DMS 273 (cell line): ENCODE results near the gene PRR20G.
A peak's percentile ranks its signal among the peaks of the same experiment; 100 is the strongest.

Experiments
- DNase-seq: peaks from one replicate; lab custom pipeline; 2025; ENCODE audit not compliant: unreplicated experiment; lab: John Stamatoyannopoulos, UW

Gene PRR20G

DNA sequence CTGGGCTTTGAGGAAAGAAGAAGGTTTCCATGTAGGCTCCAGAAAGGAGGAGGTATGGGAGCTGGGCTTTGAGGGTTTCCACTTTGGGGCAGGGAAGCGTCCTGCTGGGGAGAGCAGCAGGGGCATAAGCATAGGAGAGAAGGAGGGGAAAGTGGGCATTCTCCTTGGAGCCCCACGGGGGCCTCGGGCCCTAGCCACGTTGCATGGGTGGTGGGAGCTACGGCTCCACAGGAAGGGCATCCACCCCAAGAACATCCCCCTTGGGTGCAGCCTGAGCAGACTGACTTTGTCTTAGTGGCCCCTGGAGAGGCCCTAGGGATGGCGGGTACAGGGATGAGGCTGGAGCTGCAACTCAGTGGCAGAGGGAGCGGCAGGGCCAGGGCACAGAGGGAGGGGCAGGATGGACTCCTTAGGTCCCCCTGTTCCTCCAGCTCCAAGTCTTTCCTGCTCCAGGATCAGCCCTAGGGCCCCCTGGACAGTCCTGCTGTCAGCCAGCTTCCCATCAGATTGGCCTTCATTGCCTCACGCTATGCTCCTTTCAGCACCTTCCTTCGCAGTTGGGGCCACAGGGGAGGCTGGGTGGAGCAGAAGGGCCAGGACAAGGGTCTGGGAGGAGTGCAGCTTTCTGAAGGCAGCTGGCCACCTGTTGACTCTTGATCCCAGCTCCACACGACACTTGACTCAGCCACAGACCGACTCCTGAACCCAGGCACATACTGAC, 22.9 kb downstream of the PRR20G start:
- DNase-seq: no peak

DNA sequence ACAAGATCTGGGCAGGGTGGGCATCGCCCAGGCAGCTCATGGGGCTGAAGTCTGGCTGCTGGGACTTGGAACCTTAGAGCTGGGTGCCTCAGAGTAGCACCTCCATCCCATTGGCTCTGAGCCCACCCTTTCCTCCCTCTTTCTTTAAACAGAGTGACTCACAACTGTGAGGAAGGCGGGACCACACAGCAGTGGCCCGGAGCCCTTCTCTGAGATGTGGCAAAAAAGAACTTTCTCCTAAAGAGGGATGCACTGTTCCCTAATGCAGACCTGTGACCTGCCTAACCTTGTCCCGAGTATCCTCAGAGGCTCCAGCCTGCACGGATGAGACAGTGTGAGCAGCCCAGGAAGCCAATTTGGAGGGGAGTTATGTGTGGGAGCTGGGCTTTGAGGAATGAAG, 23.6 kb downstream of the PRR20G start:
- no peak for DNase-seq

DNA sequence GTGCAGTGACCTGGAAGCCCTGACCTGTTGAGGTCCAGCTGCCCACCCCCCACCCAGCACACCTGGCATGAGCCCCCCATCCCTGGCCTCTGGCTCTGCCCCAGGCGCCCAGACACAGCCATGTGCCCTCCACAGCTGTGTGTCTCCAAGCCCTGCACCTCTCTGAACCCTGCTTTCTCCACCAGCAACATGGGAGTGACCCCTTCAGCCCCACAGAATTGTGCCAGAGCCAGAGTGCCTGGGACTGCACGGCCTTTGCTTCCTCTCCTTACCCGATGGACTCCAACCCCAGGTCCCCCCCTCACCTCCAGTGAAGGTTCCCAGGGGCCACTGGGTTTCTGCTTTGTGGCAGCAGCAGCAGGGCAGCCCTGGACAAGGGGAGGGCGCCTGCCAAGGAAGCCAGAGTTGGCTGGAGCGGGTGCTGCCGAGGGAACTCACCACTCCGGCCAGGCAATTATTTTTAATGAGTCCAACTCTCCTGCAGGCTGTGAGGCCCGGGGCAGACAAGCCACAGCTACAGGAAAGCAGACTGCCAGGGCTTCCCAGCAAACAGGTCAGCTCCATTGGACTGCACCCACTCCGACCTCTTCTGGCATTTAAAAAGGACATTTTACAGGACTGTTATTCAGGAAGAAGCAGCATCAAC, 24.1 kb downstream of the PRR20G start:
- DNase-seq: no peak

DNA sequence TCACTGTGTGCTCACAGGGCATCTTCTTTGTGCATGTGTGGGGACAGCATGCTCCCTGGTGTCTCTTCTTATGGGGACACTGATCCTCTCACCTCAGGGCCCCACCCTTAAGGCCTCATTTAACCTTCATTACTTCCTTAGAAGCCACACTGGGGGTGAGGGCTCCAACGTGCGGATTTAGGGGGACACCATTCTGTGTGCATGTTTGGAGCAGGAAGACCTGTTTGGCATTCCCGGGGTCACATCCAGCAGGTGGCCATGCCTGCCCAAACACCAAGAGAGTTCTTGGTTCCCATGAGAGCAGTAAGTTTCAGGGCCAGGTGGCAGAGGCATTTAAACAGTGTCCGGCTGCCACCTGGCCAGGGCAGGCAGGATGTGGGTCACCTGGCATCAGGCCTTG, 24.8 kb downstream of the PRR20G start:
- no peak for DNase-seq

DNA sequence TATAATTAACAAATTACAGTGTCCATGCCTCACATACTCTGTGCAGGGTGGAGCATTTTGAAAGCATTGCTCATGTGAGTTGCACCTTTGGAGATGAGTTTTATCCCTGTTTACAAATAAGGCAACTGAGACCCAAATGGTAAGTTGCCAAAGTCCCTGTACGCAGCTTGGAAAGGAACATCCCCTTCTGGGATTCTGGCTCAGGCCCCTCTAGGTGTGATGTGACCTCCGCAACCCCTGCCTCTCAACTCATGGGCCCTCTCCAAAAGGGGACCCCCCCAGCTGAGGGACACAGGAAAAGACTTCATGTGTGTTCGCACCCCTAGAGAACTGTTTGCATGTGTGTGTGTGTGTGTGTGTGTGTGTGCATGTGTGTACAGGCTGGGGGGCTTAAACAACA, 25.3 kb downstream of the PRR20G start:
- DNase-seq: no peak

DNA sequence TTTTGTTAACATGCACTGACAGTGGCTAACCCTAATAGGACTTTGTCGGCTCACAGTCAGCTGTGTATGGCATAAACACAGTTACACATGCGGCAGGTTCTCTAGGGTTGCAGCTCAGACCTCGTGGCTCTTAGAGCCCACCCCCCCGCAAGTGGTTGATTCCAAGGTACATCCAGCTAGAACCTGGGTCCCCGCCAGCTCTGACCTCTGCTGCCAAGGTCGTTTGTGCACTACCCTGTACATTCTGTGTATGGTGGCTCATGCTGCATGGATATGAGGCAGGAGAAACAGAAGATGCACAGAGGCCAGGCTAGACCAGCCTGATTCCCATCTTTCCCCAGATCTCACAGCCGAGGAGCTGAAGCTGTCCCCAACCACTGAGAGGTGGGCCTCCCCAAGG, 25.9 kb downstream of the PRR20G start:
- DNase-seq: no peak

DNA sequence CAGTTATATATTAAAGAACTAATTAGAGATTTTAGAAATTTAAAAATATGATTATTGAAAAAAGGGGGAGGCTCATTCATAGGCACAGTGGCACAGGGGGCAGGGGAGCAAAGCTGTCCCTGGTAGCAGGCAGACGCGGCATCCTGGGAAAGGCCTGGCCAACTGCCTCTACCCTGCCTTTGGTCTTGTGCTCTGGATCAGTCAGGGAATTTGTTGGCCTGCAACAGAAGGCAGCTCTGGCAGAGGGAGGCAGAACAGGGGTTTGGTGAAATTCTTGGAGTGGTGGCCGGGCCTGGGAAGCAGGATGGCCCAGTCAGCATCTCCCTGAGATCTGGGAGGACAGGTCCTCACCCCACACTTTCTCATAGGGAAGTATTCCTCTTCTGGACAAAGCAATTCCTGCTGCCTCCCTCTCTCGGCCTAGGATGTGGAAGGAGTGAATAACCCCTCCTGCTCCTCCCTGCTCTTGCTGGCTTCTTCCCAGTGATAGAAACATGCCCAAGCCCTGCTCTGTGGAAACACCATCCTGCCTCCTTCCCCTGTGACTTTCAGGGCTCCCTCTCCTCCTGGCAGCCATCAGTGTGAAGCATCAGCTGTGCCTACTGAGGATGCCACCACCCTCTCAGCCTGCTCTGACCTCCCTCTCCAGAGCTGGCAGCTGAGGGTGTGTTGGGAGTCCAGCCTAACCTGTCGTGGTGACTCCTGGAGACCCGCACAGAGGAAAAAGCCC, 26.9 kb downstream of the PRR20G start:
- DNase-seq: no peak

DNA sequence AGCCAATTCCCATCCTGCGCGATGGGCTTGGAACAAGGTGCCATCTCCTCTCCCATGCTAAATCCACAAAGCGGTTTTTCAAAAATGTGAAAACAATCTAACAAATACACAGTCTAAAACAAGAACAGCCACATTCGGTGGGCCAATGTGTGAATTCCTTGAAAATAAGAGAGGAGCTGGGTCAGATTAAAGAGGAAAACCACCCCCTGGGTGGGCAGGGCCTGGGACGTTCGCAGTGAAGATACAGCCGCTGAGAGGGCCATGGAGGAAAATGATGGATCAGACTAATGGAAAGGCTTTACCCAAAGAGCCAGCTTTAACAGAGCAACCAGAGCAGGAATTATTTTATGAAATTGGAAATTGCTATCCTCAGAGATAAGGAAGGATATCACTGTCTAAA, 27.4 kb downstream of the PRR20G start:
- no peak for DNase-seq

DNA sequence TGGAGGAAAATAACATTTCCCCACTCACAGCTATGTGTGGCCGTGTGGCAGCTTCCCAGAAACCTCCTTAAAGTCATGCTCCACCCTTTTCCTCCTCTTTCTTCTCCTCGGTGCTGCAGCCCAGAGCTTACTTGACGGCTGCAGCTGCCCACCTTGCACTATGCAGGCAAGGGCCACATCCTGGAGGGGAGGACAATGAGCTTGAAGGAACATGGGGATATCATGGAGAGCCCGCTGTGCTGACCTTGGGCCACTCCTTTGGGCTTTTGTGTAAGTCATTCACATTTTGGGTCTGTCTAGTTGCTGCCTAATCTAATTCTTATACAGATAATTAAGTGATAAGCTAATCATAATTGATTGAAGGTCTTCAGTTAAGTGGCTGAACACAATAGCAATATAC, 28.0 kb downstream of the PRR20G start:
- no peak for DNase-seq

DNA sequence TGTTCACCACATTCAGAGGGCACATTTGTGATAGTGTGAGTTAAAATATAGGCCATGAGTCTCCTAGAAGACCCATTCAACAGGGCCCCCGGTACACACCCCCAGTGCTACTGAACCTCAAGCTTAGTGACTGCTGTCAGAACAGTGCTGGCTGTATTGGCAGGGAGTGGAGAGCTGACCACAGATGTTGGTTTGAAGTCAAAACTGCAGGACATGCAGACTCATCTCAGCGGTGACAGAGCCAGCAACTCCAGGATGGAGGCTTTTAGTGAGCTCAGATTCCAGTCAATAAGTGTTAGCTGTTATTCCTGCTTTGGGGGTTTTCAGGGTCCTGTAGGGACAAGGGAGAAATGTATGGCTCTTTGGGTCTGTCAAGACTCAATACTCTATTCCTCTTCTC, 29.1 kb downstream of the PRR20G start:
- no peak for DNase-seq

DNA sequence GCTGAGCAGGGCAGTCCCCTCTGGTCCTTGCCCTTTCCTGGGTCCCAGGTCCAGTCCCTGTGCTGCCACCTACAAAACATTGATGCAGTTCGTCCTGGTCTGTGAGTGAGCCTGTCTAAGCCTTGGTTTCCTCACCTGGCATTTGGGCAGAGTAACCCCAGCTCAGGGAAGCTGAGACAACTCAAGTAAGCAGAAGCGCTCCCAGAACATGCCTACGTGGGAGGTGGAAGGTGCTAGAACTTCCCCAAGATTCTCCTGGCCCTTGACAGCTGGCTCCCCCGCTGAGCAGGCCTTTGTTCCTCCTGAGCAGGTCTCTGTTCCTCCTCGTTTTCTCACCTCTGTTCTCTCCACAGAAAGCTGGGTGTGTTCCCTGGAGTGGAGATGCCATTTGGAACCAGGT, 30.5 kb downstream of the PRR20G start:
- no peak for DNase-seq

DNA sequence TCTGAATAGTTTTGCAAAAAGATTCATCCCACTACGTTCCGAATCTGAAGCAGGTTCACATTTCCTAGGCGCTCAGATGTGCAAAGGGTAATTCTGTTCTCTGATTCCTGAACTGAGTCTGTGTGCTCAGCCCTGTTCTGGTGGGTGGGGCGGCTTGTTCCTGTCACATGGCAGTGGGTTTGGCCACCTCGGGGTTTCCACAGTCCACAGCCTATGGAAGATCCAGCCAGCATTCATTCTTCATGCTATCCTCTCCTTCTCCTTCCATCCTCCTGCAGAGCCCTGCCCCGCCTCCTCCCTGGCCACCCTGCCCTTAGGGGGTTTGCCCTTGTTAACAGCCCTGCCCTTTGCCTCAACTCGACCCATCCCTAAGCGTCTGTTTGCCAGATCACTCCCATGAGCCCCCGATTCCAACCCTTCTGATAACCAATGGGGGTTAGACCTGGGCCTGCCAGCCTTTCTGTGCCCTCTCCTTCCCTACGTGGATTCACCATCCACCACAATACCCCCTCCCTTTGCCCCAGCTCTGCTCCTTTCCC, 31.0 kb downstream of the PRR20G start:
- no peak for DNase-seq

DNA sequence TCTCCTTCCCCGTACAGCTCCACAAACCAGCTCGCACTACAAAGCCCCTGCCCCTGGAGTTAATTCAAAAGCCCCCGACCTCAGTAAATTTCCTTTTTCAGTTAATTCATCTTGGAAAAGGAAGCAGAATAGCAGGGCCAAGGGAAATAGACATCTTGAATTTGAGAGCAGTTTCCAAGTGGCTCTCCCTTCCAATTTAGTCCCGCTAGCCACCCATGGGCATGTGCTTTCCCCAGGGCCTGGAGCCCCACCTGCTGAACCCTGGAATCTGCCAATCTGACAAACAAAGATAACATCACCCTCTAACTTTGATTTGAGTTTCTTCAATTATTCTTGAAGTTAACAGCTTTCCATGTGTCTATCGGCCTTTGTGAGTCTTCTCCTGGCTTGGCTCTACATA, 31.7 kb downstream of the PRR20G start:
- no peak for DNase-seq

DNA sequence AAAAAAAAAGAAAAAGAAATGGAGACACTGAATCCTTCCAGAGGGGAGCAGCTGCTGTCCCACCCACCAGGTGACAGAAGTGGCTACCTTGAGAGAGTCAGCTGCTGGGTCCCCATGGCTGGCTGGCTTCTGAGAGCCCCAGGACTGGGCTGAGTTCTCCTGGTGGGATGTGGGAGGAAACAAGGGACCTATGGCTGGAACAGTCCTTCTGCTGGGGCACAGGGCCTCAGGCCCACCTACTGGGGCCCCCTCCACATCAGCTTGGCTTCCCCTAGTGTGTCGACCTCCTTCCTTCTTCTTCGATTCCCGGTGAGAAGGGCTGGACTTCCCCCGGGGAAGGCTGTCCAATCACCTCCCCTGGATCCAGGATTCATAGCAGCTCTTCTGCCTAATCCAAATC, 32.3 kb downstream of the PRR20G start:
- DNase-seq: no peak

DNA sequence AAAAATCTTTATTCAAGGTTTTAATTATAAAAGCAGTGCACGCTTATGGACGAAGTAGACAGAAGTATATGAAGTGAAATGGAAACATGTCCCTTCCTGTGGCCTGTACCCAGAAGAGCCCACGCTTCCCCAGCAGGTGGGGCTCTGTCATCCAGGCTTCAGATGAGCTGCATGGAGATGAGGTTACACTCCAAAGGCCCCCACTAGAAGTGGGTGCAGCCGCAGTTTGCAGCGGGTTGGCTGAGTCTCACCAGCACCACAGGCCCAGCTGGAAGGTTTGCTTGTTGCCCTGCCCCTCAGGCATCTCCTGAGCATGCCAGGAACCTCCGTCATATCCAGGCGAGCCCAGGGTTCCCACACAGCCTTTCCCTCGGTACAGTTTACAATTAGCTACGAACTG, 33.1 kb downstream of the PRR20G start:
- DNase-seq: peak; percentile 68

DNA sequence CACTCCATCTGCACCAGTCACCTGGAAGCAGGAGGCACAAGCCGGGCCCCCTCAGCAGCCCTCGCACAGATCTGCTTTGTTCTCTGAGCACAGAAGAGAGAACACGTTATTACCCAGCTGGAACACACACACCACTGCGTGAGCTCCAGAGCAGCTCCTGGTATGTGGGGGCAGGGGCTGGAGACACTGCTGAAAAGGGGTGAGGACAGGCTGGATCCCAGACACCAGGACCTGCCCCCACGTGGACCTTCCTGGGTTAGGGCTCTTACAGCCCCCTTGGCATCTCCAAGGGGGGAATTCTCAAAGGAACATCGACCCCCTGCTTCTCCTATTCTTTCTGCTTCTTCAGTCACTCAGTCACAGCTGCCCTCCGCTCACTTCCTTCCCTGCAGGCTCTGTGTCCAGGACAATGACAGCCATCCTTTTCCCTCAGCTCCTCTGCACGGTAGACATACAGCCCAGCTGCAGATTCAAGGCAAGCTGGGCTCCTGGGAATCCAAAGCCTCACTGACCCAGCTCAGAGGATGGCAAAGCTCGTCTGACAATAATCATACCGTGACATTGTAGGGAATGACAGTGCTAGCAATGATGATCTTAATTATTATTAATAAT, 33.7 kb downstream of the PRR20G start:
- DNase-seq: no peak

DNA sequence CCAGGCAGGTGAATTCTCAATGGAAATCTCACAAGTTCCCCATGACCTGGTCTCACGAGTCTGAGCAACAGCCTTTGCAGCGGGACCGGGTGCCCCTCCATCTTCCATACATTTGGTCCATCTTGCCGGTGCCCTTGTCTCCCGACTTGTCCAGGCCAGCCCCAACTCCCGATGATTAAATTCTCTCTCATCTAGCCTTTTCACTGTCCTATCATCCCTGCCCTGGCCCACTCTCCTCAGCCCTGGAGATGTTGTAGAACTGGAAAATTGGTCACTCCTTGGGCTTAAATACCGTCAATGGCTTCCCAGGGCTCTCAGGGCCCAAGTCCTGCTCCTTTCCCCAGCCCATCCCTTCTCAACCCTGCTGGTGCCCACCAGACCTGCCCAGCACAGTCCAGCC, 34.4 kb downstream of the PRR20G start:
- no peak for DNase-seq

DNA sequence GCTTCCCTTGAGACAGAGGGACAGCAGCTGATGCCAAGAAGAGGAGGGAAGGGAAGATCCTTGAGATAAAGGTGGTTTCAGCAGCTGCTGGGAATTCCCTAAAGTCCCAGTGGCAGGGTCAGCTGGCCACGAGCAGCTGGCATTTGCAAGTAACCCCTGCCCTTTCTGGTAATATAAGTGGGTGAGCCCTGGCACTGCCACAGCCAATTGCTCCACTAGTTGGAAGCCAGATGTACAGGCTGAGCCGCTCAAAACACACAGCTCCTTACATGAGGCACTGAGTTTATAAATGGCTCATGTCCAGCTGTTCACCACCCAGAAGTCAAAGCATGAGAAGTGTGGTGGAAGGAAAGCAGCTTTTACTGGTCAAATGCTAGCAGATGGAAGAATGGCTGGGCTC, 35.4 kb downstream of the PRR20G start:
- peak; percentile 65 for DNase-seq

DNA sequence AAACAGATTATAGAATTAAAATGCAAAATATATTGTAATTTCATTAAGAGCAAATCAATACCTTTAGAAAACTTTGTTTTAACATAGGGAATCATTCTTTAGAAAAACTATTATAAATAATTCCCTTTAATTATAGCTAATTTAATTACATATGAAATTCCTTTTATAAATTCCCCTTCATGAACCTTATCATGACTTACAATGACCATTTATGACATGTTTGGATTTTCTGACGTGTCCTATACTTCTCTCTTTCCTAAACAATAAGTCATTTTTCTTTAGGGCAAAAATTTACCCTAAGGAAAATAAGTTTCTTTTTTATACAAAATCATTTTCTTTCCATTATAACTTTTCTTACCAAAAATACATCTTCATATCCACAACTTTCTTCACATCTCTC, 37.8 kb downstream of the PRR20G start:
- DNase-seq: no peak

DNA sequence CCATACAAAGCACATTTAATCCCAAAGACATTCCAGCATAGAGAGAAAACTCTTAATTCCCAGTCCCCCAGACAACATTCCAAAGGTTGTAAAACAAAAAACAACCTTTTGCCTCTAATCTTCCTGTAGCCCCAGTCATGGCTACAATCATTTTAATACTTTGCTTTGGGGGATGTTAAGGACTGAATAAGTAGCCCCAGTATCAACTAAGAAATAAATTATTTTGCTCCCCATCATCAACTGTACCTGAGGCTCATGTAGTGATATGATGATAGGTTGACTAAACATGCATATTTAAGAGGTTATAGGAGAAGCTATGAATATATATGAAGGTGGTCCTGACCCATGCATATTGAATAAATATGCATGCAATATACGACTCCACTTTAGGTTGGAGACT, 40.6 kb downstream of the PRR20G start:
- no peak for DNase-seq

DNA sequence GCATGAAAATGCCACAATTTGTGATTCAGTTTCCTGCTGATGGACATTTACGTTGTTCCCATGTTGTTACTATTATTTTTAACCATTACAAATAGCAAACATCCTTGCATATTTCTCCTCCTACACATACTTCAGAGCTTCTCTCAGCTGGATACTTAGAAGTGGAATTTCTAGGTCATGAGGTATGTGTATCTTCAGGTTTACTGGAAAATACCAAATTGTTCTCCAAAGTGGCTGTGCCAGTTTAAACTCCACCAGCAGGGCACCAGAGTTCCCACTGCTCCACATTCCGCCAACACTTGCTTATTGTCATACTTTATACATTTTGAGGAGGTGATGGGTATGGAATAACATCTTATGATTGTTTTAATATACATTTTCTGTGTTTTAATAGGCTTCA, 49.2 kb downstream of the PRR20G start:
- no peak for DNase-seq

DNA sequence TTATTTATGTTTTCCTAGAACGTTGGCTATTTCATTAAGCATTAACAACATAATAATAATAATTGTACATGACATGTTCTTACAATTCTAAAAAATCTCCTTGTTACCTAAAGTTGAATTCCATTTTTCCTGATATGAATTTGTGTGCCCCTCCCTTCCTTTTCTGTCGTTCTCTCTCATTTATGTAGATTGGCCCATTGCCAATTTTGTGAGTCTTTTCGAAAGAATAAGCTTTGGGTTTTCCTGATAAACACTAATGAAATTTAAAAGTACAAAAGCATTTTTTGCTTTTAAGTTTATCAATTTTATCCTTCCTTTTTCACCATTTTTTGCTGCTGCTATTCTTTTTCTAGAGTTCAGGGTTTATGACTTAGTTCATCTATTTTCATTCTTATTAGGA, 50.0 kb downstream of the PRR20G start:
- DNase-seq: no peak
